Smooth muscle cell of the brain vasculature (primary cell): Measurements from ENCODE around the gene MYLK4.

ENCODE experiments used
- DNase-seq: peaks from one replicate; pipeline ENCODE4 v3.0.0-alpha.2; 2012; ENCODE audit warnings: low read depth, low spot score

The MYLK4 gene

DNA sequence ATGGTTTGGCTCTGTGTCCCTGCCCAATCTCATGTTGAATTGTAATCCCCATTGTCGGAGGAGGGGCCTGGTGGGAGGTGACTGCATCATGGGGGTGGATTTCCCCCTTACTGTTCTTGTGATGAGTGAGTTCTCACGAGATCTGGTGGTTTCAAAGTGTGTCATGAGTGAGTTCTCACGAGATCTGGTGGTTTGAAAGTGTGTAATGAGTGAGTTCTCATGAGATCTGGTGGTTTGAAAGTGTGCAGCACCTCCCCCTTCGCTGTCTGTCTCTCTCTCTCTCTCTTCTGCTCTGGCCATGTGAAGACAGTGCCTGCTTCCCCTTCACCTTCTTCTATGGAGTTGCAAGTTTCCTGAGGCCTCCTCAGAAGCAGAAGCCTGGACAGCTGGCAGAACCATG, 87.6 kb downstream of the MYLK4 start:
- no peak for DNase-seq

DNA sequence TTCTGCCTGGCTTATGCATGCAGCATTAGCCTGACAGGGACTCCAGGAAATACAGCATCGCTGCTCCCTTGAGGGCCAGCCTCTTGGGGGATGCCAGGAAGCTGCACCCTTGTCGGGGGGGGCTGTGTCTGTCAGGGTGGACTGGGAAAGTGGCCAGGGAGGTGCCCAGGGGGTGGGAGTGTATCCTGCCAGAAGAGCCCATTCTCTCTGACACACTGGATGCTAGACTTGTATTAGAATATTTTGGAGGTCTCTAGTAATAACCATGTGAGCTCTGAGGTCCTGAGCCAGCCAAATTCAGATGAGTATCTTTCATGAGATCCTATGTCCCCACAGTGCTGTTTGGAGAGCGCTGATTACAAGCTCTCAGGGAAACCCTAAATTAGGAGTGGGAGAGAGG, 89.1 kb downstream of the MYLK4 start:
- DNase-seq = no peak

DNA sequence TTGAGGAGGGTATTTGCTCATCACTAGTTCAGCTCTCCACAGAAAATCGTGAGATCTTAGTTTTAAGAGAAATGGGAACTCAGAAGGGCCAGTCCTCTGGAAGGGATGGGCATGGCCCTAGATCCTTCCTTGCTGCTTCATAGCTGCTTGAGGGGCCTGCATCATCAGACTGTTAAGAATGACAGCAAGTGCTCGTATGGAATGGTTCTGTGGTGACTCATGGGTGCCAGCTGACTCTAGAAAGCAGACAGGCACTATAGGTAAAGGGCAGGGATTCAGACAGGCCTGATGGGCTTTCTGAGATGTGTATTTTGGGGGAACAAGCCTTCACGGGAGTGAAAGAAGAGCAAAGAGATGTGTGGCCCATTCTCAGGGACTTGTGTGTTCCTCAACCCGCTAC, 90.8 kb downstream of the MYLK4 start:
- no peak for DNase-seq

DNA sequence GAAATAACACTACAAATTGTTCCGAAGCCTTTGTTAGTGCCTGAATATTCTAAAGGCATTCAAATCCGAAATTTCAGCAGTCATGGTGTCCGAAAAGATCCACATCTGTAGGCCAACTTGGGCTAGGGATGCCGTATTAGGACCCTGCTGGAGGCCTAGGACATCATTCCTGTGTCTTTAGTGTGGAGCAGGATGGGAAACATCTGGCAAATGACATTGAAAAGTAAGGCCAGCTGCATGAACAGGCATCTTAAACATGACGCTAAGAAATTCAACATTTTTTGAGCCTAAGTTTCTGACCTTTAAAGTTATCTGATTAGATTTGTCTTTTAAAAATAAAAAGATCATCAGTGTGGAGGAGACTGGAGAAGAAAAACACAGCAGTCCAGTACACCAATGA, 91.3 kb downstream of the MYLK4 start:
- DNase-seq = no peak

DNA sequence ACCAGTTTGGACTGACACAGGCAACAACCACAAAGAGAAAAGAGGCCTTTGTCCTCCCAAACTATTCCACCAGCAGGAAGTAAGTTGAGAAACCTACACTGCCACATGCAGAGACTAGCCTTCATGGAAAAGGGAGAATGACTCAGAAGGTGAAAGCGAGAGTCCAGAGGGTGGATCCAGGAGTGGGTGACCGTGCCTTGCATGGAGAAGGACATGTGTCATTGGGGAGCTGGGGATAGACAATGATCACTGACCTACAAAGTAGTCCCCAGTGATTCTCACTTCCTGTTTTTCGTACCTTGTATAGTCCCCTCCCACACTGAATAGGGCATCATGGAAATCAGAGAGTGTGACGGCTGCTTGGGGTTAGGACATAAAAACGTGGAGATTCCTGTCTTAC, 91.9 kb downstream of the MYLK4 start:
- DNase-seq = no peak

DNA sequence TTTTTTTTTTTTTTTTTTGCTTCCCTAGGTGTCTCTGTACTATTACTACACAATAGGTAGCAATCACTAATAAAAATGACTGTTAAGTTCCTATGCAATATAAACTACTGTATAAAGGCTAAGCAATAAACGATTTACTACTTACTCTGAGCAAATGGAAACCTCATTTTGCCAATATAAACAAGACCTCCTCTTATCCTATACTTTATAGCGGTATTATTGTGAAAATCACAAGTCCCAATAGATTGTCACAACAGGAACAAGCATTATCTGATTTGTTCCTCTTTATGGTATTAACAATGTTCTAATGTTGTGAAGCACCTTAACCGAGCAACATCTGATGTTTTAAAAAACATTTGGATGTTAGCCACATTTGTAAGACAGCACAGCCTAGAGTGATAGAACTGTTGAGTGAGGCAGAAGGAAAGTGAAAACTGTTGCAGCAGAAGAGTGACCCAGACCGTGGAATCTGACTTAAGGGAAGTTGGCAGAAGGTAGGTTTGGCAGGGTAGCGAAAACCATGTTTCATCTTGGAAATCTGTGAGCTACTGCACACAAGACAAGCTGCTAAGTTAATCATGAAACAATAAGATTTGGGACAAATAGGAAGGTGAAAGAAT, 94.2 kb downstream of the MYLK4 start:
- no peak for DNase-seq

DNA sequence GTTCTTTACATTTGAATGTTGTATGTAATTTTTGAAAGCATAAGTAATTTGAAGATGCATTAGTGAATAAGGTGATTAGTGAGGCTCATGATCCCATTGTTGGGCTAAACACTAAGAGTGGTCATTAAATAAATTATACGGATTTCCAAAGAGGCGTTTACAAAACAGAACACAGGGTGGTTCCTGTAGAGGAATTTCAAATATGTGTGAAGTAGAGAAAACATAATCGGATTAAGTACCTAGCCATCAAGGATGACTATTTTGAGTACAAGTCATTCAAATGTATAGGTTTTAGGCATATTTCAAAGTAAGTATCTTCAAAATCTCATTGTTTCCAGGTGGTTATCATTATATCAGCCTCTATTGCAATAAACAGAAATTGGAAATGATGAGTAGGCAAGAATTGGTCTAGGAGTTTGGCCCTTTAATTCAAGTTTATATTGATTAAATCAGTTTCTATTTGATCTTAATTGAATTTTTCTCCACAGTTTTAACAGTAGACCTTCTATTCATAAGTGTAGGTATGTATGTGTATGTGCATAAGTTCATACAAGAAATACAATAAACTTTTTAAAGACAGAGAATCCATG, 94.8 kb downstream of the MYLK4 start:
- DNase-seq = no peak

DNA sequence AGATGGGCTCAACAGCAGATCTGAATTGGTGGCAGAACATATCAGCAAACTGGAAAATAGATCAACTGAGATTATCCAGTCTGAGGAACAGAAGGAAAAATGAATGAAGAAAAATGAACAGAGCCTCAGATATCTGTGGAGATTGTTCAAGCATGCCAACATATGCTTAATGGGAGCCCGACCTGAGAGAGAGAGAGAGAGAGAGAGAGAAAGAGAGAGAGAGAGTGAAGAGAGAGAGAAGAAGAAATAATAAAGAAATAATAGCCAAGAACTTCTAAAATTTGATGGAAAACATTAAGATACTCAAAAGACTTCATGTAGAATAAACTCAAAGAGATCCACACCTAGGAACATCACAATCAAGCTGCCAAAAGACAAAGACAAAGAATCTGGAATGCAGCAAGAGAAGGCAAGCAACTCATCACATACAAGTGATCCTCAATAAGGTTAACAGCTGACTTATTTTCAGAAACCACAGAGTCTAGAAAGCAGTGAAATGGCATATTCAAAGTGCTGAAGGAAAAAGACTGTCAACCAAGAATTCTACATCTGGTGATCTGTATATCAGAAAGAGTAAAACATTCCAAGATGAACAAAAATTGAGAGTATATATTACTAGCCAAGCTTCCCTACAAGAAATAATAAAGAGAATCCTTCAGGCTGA, 97.2 kb downstream of the MYLK4 start:
- DNase-seq = no peak

DNA sequence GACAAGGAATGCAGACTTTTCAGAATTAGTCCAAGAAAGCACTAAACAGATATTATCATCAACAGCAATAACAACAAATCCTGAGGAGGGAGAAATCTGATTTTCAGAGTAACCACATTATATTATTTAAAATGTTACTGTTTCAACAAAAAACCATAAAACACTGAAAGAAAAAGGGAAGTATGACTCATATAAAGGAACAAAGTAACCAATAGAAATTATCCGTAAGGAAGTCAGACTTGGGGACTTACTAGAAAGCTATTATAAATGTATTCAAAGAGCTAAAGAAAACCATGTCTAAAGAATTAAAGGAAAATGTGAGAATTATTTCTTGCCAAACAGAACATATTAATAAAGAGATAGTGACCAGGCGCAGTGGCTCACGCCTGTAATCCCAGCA, 98.1 kb downstream of the MYLK4 start:
- DNase-seq = no peak

DNA sequence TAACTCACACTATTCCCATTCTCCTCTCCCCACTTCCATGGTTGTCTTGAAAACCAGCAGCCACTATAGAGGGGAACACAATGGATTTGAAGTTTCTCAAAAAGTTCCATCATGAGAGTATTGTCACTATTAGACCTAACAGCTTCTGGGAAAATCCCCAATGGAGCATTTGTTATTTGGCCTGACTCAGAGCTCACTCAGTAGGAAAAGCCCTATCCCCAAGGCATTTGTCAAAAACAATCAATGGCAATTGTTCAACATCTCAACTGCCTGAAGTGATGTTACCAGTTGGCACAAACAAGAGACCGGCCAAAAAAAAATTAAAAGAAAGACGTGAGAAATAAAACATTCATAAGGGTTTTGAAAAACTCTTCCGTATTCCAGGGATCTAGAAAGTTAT, 98.8 kb downstream of the MYLK4 start:
- DNase-seq = no peak

DNA sequence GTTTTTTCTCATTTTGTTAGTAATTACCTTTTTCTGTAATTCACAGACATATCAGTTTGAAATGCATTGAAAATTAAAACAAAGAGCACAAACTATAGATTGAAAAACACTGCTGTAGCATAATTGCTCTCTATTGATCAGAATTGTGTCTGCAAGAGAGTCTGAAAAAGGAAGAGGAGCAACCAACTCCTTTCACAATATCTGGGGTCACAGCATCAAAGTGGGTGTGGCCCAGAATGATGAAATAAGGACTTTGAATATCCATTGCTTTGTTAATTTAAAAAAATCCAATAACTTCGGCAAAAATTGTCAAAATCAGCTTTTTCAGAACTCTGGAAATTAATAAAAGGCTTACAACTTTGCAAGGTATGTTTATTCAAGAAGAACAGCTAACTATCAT, 99.2 kb downstream of the MYLK4 start:
- DNase-seq = no peak

DNA sequence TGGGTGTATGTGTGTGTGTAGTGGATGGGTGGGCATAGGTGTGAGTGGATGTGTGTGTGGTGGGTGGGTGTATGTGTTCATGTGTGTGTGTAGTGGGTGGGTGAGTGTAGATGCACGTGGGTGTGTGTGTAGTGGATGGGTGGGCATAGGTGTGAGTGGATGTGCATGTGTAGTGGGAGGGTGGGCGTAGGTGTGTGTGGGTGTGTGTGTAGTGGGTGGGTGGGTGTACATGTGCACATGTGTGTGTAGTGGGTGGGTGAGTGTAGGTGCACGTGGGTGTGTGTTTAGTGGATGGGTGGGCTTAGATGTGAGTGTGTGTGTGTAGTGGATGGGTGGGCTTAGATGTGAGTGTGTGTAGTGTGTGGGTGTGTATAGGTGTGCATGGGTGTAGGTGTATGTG, 104.4 kb downstream of the MYLK4 start:
- DNase-seq = no peak

DNA sequence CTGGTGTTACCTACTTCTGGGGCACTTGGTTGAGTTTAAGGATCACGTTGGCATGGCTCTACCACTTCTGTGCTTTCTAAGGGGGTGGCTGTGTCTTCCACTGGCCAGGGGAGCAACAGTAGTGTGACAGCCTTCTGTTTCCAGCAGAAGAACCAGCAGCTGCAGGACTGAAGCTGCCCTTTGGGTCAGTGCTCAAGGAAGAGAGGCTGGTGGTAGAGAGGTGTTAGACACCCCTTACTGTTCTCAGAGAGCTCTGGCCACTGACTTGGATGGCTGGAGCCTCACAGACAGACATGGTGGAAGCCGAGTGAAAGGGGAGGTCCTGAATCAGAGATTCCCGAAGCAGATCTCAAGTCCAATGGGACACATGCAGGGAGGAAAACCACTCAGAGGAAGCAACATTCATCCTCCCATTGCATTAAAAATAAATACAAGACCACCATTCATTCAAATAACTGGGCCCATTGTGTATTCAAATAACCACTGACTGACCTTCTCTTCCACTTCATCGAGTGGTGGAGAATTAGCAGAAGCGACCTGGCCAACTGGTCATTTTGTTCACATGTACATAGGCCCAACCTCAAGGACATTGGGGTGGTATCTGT, 106.7 kb downstream of the MYLK4 start:
- no peak for DNase-seq

DNA sequence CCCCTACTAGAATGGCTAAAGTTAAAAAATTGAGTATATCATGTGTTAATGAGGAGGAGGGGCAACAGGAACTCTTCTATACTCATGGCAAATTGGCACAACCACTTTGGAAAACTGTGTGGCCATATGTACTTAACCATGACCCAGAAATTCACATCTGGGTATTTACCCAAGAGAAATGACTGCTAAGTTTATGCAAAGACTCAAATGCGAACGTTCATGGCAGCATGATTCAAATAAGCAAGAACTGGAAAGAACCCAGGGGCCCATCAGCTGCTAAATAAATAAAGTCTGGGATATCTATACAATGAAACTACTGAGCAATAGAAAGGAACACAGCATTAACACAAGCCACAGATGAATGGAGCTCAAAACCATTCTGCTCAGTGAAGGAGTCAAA, 107.6 kb downstream of the MYLK4 start:
- no peak for DNase-seq

DNA sequence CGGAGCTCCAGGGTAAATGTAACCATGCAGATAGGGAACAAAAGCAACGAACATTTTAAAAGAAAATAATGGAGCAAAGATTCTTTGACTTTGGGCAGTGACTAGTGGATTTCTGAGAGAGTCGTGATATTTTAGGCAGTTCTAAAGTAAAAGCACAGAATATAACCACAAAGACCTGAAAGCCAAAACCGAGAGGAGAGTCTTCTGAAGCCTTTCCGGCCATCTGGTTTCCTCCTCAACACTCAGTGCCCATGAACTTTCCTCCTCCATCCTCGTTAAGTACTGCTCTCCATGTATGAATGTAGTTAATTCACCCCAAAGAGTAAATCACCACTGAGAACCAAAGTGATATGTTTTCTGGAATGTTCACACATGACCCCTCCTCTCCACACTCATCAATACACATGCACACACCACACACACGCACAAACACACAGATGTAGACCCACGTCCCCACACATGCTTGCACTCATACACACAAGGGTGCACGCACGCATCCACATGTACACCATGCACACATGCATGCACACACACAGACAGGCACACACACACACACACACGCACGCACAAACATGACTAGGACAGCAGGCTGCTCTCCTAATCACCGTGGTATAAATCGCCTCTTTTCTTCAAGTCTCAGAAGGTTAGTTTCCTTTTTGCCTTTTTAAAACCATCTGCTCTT, 109.5 kb downstream of the MYLK4 start:
- DNase-seq = no peak

DNA sequence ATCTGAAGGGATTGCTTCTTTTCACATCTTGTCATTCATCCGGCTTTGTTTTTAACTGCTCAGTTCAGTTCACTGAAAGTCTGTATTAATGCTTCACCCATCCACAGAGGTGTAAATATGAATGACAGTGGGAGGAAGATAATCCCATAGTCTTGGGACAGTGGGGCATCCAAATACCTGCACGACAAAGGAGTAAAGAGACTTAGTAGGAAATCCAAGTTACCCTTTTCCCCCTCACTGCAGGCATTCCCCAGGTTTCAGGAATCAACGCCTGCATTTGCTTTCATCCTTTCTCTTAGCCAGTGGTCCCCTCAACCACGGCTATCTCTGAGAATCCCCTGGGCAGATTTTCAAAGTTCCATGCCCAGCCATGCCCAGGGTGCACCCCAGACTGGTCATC, 110.2 kb downstream of the MYLK4 start:
- no peak for DNase-seq

DNA sequence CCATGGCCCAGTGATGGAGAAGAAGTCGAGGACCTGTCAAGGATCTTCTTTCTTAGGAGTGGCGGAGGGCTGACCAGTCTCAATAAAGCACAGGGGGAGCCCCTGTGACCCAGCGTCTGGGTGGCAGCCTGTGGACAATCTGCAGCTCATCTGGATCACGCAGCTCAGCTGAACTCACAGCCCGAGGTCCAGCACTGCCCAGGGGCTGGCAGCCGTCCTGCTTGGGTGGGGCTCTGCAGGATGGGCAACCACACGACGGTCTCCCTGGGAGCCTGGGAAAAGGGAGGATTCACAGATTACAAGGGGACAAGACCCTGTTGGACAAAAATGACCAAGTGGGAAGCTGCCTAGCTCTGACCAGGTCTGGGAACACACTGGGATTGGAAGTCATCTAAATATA, 110.8 kb downstream of the MYLK4 start:
- no peak for DNase-seq

DNA sequence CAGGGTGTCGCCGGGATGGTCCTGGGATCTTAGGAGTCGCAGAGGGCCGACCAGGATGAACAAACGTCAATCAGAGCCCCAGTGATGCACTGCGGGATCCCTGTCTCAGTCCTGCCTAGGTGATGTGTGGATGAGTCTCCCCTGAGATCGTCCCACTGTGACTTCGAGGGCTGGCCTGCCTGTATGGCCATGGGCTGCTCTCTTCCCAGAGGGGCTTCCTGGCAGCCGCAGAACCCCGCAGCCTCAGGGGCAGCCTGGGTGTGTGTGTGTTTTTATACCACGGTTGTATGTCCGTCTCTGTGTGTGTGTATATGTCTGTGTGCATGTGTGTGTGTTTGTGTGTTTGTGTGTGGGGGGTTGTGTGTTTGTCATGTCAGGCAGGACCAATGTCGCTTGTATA, 111.6 kb downstream of the MYLK4 start:
- no peak for DNase-seq

DNA sequence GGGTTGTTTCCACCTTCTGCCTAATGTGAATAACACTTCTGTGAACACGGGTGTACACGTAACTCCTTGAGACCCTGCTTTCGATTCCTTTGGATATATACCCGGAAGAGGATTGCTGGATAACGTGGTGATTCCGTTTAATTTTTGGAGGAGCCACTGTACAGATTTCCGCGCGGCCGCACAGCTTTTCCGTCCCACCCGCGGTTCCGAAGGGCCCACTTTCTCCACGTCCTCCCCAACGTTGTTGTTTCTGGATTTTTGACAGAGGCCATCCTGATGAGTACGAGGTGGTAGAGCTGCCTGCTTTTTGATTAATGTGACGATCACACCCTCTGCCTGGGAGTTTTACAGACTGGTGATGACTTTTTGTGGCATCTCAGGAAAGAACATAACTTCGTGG, 114.0 kb downstream of the MYLK4 start:
- DNase-seq = no peak

DNA sequence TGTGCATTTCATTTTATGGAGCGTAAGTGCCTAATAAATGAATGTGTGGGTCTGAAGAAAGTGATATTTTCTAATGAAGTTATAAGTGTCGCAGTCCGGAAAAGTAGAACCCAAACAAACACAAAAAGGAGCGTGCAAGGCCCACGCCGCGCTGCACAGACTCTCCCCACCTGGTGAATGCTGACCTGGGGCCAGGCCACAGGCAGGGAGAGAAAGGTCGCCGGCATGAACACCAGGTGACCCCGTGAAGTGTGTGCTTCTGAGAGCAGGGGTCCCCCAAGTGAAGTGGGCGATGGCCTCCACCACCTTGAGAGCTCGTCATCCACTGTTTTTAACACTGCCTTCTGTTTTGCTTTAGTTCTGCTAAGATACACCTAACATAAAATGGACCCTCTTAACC, 114.8 kb downstream of the MYLK4 start:
- no peak for DNase-seq

DNA sequence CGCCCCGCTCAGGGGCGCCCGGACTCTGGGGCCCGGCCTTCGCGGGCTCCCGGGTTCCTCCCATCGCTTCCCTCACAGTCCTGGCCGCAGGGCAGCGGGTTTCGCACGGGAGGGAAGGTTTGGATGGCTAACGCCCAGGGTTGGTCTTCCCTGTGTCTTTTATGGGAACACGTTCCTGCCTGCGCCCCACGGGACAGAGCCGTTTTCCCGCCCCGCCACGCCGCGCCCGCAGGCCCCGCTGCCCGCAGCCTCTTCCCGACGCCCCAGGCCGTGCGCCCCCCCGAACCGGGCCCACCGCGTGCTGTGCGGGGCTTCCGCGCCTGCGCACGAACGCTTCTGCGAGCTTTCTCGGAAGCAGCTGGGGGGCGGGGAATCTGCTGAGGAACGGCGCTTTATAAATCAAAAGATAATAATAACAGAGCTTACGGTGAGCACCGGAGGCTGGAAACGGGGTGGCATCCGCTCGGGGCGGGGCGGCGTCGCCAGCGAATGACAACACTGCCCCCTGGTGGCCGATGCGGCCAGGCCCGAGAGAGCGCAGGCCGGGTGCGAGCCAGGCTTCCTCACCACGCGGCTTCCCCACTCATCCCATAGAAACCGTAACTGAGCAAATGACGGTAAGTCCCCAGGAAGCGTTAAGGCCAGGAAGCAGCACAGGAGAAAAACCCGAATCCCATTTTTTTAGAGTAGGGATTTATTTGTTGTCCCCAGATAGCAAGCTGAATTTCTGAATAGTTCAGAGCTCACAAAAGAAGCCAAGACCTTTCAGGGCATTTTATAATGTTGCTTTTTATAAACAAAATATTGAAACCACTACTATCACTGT, 116.4 kb downstream of the MYLK4 start:
- peak; percentile 92 for DNase-seq

DNA sequence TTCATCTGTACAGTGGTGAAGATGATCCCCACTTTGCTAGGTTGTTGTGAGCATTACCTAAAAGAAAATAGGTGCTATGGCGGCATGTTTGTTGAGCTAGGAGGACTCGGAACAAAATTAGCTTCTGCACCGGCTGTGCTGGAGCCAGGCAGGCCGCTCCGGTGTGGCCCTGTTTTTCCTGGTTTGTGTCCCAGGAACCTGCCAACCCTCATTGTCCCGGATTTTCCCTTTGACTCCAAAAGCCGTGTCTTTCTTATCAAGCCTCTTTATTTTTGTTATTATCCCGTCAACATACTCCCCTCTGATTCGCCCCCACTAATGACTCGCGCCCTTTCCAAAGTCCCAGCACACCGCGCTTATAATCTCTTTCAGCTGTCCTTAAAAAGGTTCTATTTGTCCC, 117.0 kb downstream of the MYLK4 start:
- DNase-seq = no peak
